ENCODE measurements around the gene GDPD2.

The GDPD2 gene

DNA sequence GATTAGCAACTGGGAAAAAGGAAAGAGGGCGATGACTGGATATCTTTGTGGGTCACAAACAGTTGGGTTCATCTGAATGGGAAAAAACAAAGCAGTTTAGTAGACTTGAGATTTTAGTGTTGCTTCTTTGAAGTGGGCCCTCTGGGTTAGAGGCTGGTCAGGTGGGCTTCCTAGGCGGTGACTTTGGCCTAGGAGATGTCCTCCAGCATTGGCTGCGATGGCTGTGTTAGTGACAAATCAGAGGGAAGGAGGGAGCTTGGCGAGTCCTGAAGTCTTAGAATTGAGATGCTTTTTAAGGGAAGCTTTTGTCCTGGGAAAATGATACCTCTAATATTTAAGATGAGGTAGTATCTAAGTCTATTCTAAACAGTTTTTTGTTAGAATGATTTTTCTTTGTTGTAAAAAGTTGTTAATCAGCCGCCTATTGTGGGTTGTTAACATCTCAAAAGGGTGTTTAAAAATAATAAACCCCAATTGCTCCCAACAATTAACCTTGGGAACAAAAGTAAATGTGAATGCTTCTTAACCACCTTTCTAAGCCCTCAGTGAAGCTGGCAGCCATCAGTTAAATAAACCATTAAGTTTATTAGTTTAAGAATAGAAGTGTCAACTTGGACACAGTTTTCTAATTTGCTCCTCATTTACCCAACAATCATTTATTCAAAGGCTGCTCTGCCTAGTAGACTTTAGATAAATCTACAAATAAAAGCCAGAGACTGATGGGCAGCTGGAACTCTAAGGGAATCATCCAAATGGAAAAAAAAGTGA, 53.2 kb downstream of the GDPD2 start:
- DNase-seq (ENCODE audit: low read depth): no peak

DNA sequence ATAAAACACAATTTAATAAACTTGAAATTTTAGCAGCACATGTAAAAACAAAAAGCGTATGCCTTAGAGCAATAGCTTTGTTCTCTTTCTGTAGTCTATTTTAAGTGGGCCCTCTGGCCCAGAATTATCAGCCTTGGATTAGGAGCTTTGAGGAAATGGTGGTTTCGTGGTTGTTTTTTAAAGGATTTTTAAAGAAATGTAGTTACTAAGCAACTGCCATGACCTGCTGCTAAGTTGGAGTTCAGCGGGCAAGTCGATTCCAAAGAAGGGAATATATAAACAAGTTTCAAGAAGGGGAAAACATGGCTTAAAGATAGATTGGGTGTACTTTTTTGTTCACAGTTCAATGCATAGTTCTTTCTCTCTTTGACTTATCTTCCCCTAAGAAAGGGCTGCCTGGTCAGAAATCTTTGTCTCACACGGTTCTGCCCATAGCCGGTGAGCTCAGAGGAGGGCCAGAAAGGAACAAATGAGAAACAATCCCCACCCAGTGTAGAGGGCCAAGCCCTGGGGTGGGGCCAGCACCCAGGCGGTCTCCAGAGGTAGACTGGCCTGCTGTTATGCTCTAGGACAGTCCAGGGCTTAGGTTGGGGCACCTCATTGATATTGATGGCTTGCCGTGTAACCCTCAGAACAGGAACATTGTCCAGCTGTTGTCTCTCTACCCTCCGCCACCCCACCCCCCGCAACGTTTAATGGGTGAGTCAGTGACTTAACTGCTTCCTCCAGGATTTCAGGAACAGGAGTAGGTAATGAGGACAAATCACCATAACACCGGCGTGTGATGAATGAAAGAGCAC, 54.0 kb downstream of the GDPD2 start:
- DNase-seq (ENCODE audit: low read depth): no peak

DNA sequence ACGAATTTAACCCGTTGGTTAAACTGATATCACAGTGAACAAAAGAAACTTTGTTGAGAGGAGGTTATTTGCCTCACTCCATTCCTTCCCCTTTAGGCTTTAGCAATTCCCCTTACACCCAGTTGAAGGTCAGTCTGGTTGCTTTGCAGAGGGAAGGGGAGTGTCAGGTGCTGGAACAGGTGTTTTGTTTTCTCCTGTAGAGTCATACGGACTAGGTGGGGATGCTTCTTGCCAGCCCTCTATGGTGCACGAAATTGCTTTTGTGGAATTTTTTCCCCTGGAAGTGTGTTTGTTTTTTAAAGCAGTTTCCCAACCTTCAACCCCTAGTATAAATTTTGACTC, 54.6 kb downstream of the GDPD2 start:
- no peak for DNase-seq (ENCODE audit: low read depth)

DNA sequence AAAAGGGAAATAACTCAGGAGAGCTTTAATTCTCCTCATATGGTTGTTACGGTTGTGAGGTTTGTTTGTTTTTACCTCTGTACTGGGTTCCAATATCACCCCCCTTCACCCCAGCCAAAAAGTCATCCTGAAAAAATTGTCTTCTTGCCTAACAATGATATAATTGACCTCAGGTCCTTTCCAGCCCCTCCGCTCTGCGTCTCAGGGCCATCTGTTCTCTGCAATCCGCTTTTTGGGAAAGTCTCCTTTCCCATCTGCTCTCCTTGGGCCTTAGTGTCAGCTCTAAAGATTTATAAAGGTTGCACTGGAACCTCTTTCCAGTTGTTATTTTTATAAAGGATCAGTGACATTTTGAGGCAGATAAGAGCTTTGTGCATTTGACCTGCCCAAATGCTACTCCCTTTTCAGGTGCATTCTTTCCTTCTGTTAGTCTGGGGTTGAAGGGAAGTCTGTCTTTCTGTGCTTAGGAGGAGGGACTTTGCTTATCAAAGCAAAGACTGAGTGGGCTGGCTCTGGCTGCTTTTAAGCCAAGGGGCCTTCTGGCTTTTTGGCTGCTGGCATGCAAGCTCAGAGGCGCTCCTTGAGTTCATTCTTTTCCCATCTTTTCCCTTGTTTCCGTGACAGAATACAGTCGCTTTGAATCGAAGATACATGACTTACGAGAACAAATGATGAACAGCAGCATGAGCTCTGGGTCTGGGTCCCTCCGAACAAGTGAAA, 55.6 kb downstream of the GDPD2 start:
- no peak for DNase-seq (ENCODE audit: low read depth)

DNA sequence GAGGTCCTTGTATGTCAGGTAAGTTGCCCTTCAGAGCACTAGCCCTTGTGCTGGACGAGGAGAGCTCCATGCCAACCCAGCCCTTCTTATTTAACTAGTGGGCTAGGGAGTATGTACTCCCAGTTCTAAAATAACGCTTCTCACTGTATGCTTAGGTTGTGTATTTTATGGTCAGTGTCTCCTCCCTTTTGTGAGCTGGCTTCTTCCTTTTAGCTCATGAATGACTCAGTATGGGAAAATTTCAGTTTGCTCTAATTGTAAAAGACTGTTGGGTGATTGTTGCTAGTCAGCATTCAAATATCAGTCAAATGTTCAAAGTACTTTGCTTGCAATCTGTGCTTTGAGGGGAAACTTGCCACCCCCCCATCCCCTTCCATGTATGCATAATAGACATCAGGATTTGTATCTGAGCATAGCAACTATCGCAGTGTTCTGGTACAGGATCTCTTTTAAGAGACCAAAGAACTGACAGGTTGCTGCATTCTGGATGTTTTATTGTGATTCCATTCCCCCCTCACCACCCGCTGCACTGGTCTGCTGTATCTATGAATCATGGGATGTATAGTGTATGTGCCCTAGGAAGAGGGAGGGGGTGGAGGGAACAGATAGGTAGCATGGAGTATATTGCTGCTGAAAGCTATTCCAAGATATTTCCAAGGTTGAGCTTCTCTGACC, 56.3 kb downstream of the GDPD2 start:
- peak; percentile 39 for DNase-seq (ENCODE audit: low read depth)

DNA sequence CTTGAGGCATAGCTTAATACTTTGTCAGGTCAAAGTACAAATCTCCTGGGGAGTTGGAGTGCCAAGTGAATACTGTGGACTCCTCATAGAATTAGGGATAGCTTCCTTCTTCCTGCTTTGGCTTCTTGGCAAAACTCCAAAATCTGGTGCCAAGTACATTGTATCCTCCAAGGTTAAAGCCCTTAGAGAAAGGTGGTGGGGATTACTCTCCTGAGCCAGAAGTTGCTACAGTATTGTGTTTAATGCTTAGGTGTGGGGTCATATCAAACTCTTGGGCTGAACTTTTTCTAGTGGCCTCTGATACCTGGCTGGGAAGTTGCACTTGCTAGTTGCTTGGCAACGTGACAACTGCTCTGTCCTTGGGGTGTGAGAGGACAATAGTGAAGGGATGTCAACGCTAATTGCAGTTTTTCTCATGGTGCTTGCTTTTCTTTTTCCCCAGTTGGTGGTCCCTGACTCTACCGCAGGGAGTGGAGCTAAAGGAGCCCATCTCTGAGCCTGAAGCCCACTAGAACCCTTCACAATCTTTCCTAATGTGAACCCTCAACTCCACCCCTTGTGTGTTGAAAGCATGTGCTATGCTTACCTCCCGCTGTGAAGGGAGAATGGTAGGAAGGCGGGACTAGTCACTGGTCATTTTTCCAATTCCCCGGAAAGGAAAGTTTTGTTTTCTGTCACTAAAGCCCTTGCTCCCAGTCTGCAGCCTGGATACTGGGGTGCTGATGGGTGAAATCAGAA, 57.0 kb downstream of the GDPD2 start:
- DNase-seq (ENCODE audit: low read depth): no peak

DNA sequence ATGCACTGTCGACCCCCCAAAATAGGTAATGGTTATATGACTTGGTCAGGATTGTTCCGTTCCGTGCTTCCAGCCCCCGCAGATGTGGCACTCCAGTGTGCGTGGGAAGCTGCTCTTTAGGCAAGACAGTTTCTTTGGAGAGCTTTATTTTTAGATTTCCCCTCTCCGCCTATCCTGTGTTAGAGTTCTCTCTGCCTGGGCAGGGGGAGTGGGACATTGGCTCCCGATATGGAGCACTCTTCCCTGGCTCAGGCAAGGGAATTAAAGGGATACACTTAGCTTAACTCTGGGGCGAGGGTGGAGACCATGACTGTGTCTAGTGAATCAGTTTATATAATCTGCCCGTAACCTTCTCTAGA, 57.5 kb downstream of the GDPD2 start:
- DNase-seq (ENCODE audit: low read depth): no peak

DNA sequence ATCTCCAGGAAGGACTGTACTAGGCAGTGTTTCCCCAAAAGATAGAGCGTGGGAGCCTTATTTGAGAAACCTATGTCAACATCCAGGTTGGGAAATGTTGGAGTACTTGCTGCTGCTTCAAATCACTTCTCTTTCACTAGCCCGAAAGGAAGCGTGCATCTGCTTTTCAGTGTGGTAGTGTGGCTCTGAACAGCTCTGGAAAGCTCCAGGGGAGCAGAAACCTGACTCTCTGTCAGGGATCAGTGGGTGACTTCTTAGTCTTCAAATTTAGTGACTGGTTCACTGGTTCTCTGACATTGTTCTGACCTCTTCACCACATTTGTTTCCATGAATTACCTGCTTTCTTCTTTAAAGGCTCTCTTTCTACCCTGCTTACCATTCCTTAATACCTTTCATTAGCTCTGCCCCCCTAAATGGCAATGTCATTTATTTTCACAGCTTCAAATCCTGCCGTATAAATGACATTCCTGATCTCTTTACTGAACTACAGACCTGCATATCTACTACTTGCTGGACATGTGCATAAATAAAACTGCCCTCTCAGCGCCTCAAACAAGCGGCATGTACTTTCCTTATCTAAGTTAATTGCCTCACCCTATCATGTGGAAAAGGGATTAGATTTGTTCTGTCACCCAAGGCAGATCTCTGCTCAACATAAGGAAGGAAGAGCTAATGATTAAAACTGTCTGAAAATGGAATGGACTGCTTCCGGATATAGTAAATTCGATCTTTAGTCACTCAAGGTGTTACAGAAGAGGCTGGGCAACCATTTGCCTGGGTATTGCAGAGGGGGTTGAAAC, 58.6 kb downstream of the GDPD2 start:
- DNase-seq (ENCODE audit: low read depth): no peak

DNA sequence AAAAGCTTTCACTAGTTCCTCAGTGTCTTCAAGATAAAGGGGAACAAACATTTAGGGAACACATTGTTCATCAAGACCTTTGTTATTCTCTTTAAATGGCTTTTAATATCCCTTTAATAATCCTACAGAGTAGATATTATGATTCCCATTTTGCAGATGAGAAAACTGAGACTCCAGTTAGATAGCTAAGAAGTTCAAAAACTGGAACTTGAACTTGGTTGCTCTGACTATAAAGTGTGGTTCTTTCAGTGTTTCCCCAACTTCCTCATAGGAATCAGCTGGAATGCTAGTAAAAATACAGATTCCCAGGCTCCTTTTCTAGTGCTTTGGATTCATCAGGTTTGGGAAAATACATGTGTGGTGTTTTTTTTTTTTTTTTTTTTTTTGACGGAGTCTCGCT, 59.2 kb downstream of the GDPD2 start:
- DNase-seq (ENCODE audit: low read depth): no peak
